Esophagus (tissue), 2 donors: ENCODE data around the gene CSRP1. TPM values are rescaled to one million over a fixed set of nuclear protein-coding genes. Genes with fewer than 3 reads are reported as not detected.

Source experiments
- H3K27ac ChIP-seq, 2 donors: one replicate each; pipeline ENCODE4 v1.5.1; 2013; ENCODE audit warnings: low read depth in 2 of 2, mild to moderate bottlenecking in 2 of 2, inconsistent platforms in 1 of 2, low read length in 1 of 2, moderate library complexity in 1 of 2
- H3K27me3 ChIP-seq, 2 donors: one replicate each; pipeline ENCODE4 v1.6.1; 2013; ENCODE audit warnings: low read length in 2 of 2, control low read depth in 1 of 2, mild to moderate bottlenecking in 1 of 2; ENCODE audit not compliant: insufficient read depth in 2 of 2, control insufficient read depth in 1 of 2
- H3K36me3 ChIP-seq, 2 donors: one replicate each; pipeline ENCODE4 v1.6.1; 2013; ENCODE audit warnings: low read length in 1 of 2; ENCODE audit not compliant: control insufficient read depth in 2 of 2, insufficient read depth in 2 of 2
- H3K4me1 ChIP-seq, 2 donors: one replicate each; pipeline ENCODE4 v1.6.1; 2013; ENCODE audit warnings: low read length in 1 of 2; ENCODE audit not compliant: control insufficient read depth in 2 of 2, insufficient read depth in 2 of 2
- H3K4me3 ChIP-seq, 2 donors: one replicate each; pipeline ENCODE4 v1.5.1; 2013; ENCODE audit warnings: low read length in 2 of 2, mild to moderate bottlenecking in 2 of 2, low read depth in 1 of 2, moderate library complexity in 1 of 2
- H3K9me3 ChIP-seq, 2 donors: one replicate each; pipeline ENCODE4 v1.6.1; 2013; ENCODE audit warnings: mild to moderate bottlenecking in 2 of 2, low read depth in 1 of 2, low read length in 1 of 2, moderate library complexity in 1 of 2; ENCODE audit not compliant: control insufficient read depth in 2 of 2, insufficient read depth in 1 of 2
- WGBS, 2 donors: extraction: QIAGEN DNeasy Blood & Tissue Kit; methylation state at CpG; one replicate each; pipeline ENCODE4 v1.1.7; 2013; 5-methylcytosine and 5-hydroxymethylcytosine counted together
- polyA plus RNA-seq, 2 donors: library from polyadenylated mRNA; stranded (reverse); fragments of 200-250 nt; gene quantifications; one replicate each; pipeline ENCODE4 v1.2.3, GENCODE V29; 2013
- donor health status: healthy with polysubstance abuse.
- donor health status: Bipolar disorder and iron deficiency.

Gene CSRP1
- polyA plus RNA-seq, 2 donors: 174 to 333 TPM

DNA sequence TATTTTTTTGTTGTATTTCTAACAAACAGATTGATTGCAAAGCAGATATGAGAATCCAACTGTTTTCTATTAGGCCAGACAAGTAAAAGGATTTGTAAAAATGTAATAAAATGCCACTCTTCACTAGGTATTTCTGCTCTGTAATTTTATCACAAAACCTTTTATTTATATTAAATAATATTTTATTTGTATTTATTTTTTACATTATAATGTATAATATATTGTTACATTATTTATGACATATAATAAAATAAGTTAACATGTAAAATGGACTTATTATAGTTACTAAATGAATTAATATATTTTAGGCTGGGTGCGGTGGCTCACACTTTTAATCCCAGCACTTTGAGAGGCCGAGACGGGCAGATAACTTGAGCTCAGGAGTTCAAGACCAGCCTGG, 72.7 kb downstream of the CSRP1 start:
- Histone ChIP-seq H3K27me3 (no peaks in the 10 kb centered on the region), H3K27ac (no peak overlapping the region), H3K36me3 (no peaks in the 10 kb centered on the region), H3K9me3 (no peaks in the 10 kb centered on the region), H3K4me3 (no peak overlapping the region), H3K4me1 (peaks cover 0 to 7% of the 10 kb centered on the region in 2 donors)
- WGBS, 2 donors: 89 to 97% methylated on average over 3 of the region's 3 CpGs

DNA sequence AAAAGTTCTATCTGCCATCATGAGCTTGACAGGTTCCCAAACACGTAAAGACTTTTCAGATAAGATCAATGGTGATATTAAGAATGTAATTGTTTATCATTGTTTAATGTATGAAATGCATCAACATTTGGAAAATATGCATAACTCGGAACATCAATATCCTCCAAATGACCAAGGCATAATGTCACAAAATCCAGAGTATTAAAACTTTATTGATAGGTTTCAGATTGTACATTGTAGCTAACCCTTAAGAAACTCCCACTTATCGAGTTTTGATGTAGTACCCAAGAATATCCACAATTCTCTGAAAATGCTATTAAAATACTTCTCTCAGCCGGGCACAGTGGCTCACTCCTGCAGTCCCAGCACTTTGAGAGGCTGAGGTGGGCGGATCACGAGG, 73.3 kb downstream of the CSRP1 start:
- no peak overlapping the region for H3K4me3 ChIP-seq
- peaks cover 0 to 7% of the 10 kb centered on the region in 2 donors for H3K4me1 ChIP-seq
- WGBS, 2 donors: 82 to 87% methylated on average over 6 of the region's 6 CpGs
- H3K9me3 ChIP-seq: no peaks in the 10 kb centered on the region
- no peak overlapping the region for H3K27ac ChIP-seq
- H3K36me3 ChIP-seq: no peaks in the 10 kb centered on the region
- no peaks in the 10 kb centered on the region for H3K27me3 ChIP-seq

Other genes starting within 250 kb of the CSRP1 start
- gene PKP1, start 223.6 kb downstream of the CSRP1 start, polyA plus RNA-seq: 100 to 1,000 TPM; 124 to 282 TPM
- gene TNNT2, start 129.4 kb downstream of the CSRP1 start, polyA plus RNA-seq: 1 to 10 TPM; 7.1 to 7.5 TPM
- gene LAD1, start 107.8 kb downstream of the CSRP1 start, polyA plus RNA-seq: 100 to 1,000 TPM; 275 to 286 TPM
- gene TNNI1, start 85.4 kb downstream of the CSRP1 start, polyA plus RNA-seq: under 1 TPM; 0.02 to 0.14 TPM
- 10 to 100 TPM; 40.4 to 76.9 TPM for gene PHLDA3, start 37.9 kb downstream of the CSRP1 start, polyA plus RNA-seq
- gene NAV1, start 32.0 kb upstream of the CSRP1 start, polyA plus RNA-seq: 1 to 10 TPM; 3.9 to 4.6 TPM